ENCODE results near the gene MED13L.
A peak's percentile ranks its signal among the peaks of the same experiment; 100 is the strongest.
"Not testable (repeated sequence)": the region's sequence is repeated elsewhere in the genome, so short reads cannot be mapped to it uniquely, and the experiment has no call there.

Gene MED13L

DNA sequence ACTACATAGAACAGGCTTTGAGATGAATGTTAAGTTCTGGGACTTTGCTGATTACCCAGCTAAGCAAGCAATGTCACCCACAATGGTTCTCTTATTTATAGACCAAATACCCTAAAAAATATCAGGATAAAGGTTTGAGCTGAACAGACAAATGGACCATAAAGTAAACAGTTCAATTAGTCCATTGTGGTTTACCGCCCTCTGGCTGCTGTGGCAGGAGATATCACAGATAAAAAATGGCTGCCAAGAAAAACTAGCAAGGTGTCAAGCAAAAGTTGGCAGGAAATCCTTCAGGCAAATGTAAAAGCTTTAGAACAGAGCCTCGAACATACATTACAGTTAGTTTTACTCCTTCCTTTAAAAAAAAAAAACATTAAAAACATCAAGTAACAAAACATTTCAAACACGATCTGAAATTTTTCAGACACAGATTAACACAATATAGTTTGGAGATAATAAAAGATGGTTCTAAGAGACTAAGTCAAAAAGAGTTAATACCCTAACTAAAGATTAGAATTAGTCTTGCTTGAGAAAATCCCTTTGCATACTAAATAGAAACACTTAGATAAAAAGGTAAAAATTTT, 41.3 kb downstream of the MED13L start:
- Histone ChIP-seq H3K27ac (ENCODE audit: low read depth, low read length) (no peak overlapping the region), H3K4me2 (ENCODE audit: low read depth, low read length, poor library complexity, severe bottlenecking) (no peak overlapping the region), H3F3A (ENCODE audit: insufficient read depth) (peaks cover 13% of the 10 kb centered on the region; the same call in 1 of the 2 replicates), H3K4me3 (ENCODE audit: insufficient read depth, low read length, poor library complexity, severe bottlenecking) (no peak overlapping the region), H3K9me3 (ENCODE audit: insufficient read depth, low read length) (no peaks in the 10 kb centered on the region), H3K79me2 (ENCODE audit: insufficient read depth, low read length) (peaks cover 5% of the 10 kb centered on the region; the same call in 1 of the 2 replicates), H4K20me1 (ENCODE audit: low read depth, low read length) (no peaks in the 10 kb centered on the region), H3K27me3 (ENCODE audit: low read length) (no peaks in the 10 kb centered on the region), H3K36me3 (ENCODE audit: low read length) (no peaks in the 10 kb centered on the region), H3K9ac (ENCODE audit: low read length) (no peak overlapping the region), H3K9me2 (replicated peaks; ENCODE audit: insufficient read depth, low read length) (no peaks in the 10 kb centered on the region), H2AFZ (ENCODE audit: low read depth, low read length, severe bottlenecking) (no peak overlapping the region)
- TF ChIP-seq, protein P1, sequence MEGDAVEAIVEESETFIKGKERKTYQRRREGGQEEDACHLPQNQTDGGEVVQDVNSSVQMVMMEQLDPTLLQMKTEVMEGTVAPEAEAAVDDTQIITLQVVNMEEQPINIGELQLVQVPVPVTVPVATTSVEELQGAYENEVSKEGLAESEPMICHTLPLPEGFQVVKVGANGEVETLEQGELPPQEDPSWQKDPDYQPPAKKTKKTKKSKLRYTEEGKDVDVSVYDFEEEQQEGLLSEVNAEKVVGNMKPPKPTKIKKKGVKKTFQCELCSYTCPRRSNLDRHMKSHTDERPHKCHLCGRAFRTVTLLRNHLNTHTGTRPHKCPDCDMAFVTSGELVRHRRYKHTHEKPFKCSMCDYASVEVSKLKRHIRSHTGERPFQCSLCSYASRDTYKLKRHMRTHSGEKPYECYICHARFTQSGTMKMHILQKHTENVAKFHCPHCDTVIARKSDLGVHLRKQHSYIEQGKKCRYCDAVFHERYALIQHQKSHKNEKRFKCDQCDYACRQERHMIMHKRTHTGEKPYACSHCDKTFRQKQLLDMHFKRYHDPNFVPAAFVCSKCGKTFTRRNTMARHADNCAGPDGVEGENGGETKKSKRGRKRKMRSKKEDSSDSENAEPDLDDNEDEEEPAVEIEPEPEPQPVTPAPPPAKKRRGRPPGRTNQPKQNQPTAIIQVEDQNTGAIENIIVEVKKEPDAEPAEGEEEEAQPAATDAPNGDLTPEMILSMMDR (IDR thresholded peaks at IDR 0.05; ENCODE audit: insufficient read depth, low read length, poor library complexity, severe bottlenecking): peak; percentile 78
- no peak for TF ChIP-seq EZH2phosphoT487 (conservative IDR thresholded peaks at IDR 0.05; ENCODE audit: low read length)

DNA sequence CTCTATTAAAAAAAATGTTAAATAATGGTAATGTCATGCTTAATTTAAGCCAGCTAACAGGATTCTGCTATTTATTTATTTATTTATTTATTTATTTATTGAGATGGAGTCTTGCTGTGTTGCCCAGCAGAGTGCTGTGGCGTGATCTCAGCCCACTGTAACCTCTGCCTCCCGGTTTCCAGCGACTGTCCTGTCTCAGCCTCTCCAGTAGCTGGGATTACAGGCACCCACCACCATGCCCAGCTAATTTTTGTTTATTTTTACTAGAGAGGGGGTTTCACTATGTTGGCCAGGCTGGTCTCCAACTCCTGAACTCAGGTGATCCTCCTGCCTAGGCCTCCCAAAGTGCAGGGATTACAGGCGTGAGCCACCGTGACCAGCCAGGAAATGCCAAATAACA, 43.3 kb downstream of the MED13L start:
- H3K79me2 ChIP-seq (ENCODE audit: insufficient read depth, low read length); H3K27me3 ChIP-seq (ENCODE audit: low read length); H3K27ac ChIP-seq (ENCODE audit: low read depth, low read length); H3K9me3 ChIP-seq (ENCODE audit: insufficient read depth, low read length); H3K4me3 ChIP-seq (ENCODE audit: insufficient read depth, low read length, poor library complexity, severe bottlenecking); H3K36me3 ChIP-seq (ENCODE audit: low read length); H3K9me2 ChIP-seq (replicated peaks; ENCODE audit: insufficient read depth, low read length); H3K9ac ChIP-seq (ENCODE audit: low read length); H4K20me1 ChIP-seq (ENCODE audit: low read depth, low read length); H2AFZ ChIP-seq (ENCODE audit: low read depth, low read length, severe bottlenecking); H3K4me2 ChIP-seq (ENCODE audit: low read depth, low read length, poor library complexity, severe bottlenecking): not testable (repeated sequence)
- H3F3A ChIP-seq (ENCODE audit: insufficient read depth): peaks cover 13% of the 10 kb centered on the region; the same call in 1 of the 2 replicates

DNA sequence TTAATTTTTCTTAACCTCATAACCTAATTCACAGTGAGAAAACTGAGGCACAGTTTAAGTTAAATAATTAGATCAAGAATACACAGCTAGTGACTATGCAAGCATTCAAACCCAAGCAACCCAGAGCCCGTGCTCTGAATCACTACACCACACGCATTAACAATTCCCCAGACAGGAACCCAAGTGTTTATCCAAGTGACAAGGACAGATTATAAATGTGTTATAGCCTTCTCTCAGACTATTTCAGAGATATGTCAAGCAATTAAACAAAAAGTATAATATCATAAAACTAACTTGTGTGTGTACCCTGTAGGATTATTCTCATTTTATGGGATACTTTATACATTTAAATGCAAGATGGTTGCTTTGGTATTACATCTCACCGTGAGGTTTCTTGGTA, 43.8 kb downstream of the MED13L start:
- Histone ChIP-seq H2AFZ (ENCODE audit: low read depth, low read length, severe bottlenecking) (no peak overlapping the region), H3K4me3 (ENCODE audit: insufficient read depth, low read length, poor library complexity, severe bottlenecking) (no peak overlapping the region), H3K79me2 (ENCODE audit: insufficient read depth, low read length) (peaks cover 5% of the 10 kb centered on the region; the same call in 1 of the 2 replicates), H3K9me2 (replicated peaks; ENCODE audit: insufficient read depth, low read length) (no peaks in the 10 kb centered on the region), H3K27me3 (ENCODE audit: low read length) (no peaks in the 10 kb centered on the region), H3K36me3 (ENCODE audit: low read length) (no peaks in the 10 kb centered on the region), H4K20me1 (ENCODE audit: low read depth, low read length) (no peaks in the 10 kb centered on the region), H3K27ac (ENCODE audit: low read depth, low read length) (no peak overlapping the region), H3K9ac (ENCODE audit: low read length) (no peak overlapping the region), H3K4me2 (ENCODE audit: low read depth, low read length, poor library complexity, severe bottlenecking) (no peak overlapping the region), H3K9me3 (ENCODE audit: insufficient read depth, low read length) (no peaks in the 10 kb centered on the region), H3F3A (ENCODE audit: insufficient read depth) (peaks cover 13% of the 10 kb centered on the region; the same call in 1 of the 2 replicates)
- TF ChIP-seq, protein P1 (IDR thresholded peaks at IDR 0.05; ENCODE audit: insufficient read depth, low read length, poor library complexity, severe bottlenecking): no peak
- TF ChIP-seq EZH2phosphoT487 (conservative IDR thresholded peaks at IDR 0.05; ENCODE audit: low read length): no peak

DNA sequence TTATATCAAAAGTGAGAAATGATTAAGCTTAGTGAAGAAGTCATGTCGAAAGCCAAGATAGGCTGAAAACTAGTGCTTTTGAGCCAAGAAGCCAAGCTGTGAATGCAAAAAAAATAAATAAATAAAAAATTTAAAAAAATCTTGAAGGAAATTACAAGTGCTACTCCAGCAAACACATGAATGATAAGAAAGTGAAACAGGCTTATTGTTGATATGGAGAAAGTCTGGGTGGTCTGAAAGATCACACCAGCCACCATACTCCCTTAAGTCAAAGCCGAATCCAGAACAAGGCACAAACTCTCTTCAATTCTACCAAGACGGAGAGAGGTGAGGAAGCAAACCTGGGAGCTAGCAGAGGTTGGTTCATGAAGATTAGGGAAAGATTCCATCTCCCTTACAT, 49.7 kb downstream of the MED13L start:
- Histone ChIP-seq H3K79me2 (ENCODE audit: insufficient read depth, low read length) (no peaks in the 10 kb centered on the region), H3K27me3 (ENCODE audit: low read length) (no peaks in the 10 kb centered on the region), H3K27ac (ENCODE audit: low read depth, low read length) (no peak overlapping the region), H4K20me1 (ENCODE audit: low read depth, low read length) (no peaks in the 10 kb centered on the region), H3F3A (ENCODE audit: insufficient read depth) (no peaks in the 10 kb centered on the region), H3K9ac (ENCODE audit: low read length) (no peak overlapping the region), H3K36me3 (ENCODE audit: low read length) (no peaks in the 10 kb centered on the region), H2AFZ (ENCODE audit: low read depth, low read length, severe bottlenecking) (no peak overlapping the region), H3K4me2 (ENCODE audit: low read depth, low read length, poor library complexity, severe bottlenecking) (no peak overlapping the region), H3K9me3 (ENCODE audit: insufficient read depth, low read length) (no peaks in the 10 kb centered on the region), H3K9me2 (replicated peaks; ENCODE audit: insufficient read depth, low read length) (no peaks in the 10 kb centered on the region), H3K4me3 (ENCODE audit: insufficient read depth, low read length, poor library complexity, severe bottlenecking) (no peak overlapping the region)
- TF ChIP-seq EZH2phosphoT487 (conservative IDR thresholded peaks at IDR 0.05; ENCODE audit: low read length): no peak
- TF ChIP-seq, protein P1 (IDR thresholded peaks at IDR 0.05; ENCODE audit: insufficient read depth, low read length, poor library complexity, severe bottlenecking): no peak

Data from SU-DHL-6 (cell line).